Upper lobe of left lung (tissue), 6 donors: ENCODE results near the gene OSBPL10. TPM values are rescaled to one million over a fixed set of nuclear protein-coding genes. Genes with fewer than 3 reads are reported as not detected.

Source experiments
- ATAC-seq, 2 donors: fragments of 200-7000 bp; cut with Tn5 transposase; one replicate each; pipeline ENCODE4 v1.9.1; 2022; ENCODE audit warnings: mild to moderate bottlenecking in 2 of 2, moderate library complexity in 2 of 2; ENCODE audit not compliant: low FRiP score in 2 of 2
- DNase-seq, 2 donors: peaks; one replicate each; pipeline ENCODE4 v3.0.0-alpha.2; 2019 to 2020
- H3K27ac ChIP-seq, 4 donors: fragments of 200-600 bp; sonication (generic); one replicate each; pipeline ENCODE4 v1.5.1; 2016 to 2019
- H3K27me3 ChIP-seq, 4 donors: fragments of 200-600 bp; sonication (generic); one replicate each; pipeline ENCODE4 v1.5.1; 2017 to 2019
- H3K36me3 ChIP-seq, 4 donors: fragments of 200-600 bp; sonication (generic); one replicate each; pipeline ENCODE4 v1.5.1; 2016 to 2019
- H3K4me1 ChIP-seq, 4 donors: fragments of 200-600 bp; sonication (generic); one replicate each; pipeline ENCODE4 v1.5.1; 2018 to 2019
- H3K4me3 ChIP-seq, 4 donors: fragments of 200-600 bp; sonication (generic); one replicate each; pipeline ENCODE4 v1.5.1; 2017 to 2019; ENCODE audit warnings: mild to moderate bottlenecking in 2 of 4, moderate library complexity in 1 of 4
- H3K9me3 ChIP-seq, 4 donors: fragments of 200-600 bp; sonication (generic); one replicate each; pipeline ENCODE4 v1.5.1; 2018 to 2019
- EP300 ChIP-seq, 4 donors: sonication (generic); formaldehyde crosslinking; IDR thresholded peaks; one replicate each; pipeline ENCODE4 v1.5.1; 2017; ENCODE audit warnings: antibody characterized with exemption in 4 of 4, control low read depth in 2 of 4
- POLR2A ChIP-seq, 4 donors: fragments of 450-650 bp; IDR thresholded peaks; one replicate each; pipeline ENCODE4 v1.5.1; 2016 to 2017; ENCODE audit warnings: antibody characterized with exemption in 4 of 4, mild to moderate bottlenecking in 2 of 4
- POLR2AphosphoS5 ChIP-seq, 2 donors: sonication (generic); formaldehyde crosslinking; IDR thresholded peaks; one replicate each; pipeline ENCODE4 v1.5.1; 2017; ENCODE audit warnings: antibody characterized with exemption in 2 of 2
- WGBS, 2 donors: methylation state at CpG; one replicate each; pipeline ENCODE4 v1.1.5; 2017 to 2018; 5-methylcytosine and 5-hydroxymethylcytosine counted together
- total RNA-seq, 6 donors: library from RNA; depleted of rRNA in 4 of 6; stranded (reverse); fragments of >200 nt in 4 of 6; gene quantifications; one replicate each; pipeline versions ENCODE4 v1.1.0 to v1.2.1, GENCODE V29; 2016 to 2021
- TF ChIP-seq, protein P1 (sequence below), 6 experiments: fragments of 450-650 bp in 4 of 6; fragments of 200-600 bp in 2 of 6; sonication (generic) in 2 of 6; IDR thresholded peaks; one replicate each; pipeline ENCODE4 v1.5.1; 2016 to 2019; ENCODE audit warnings: antibody characterized with exemption in 6 of 6
- donor health status: DM: no; HTN: no; CAD: no; lungs with moderate emphysema.
- donor health status: DM: no; HTN: yes; CAD: no; lungs with severe emphysema.

OSBPL10 gene
- total RNA-seq, 6 donors from 2014 or later = 13.6 to 73.9 (median 24.4) TPM

DNA sequence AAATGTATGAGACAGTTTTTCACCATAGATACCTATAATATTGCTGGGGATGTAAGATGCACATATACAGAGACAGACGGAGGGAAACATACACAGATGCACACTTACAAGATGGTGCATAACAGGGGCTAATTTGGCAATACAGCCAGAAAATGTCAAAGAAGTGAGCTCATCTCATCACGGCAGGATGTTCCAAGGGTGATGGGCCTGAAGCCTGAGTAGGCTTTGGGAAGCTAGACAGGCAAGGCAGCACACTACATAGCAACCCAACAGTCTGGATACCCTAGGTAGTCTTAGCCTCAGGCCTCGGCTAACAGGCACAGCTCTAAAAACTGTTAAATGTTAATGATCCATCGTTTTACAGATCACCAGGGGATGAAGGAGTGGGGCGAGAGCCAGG is 148.5 kb downstream of the OSBPL10 start:
- no peak for TF ChIP-seq EP300 (IDR thresholded peaks at IDR 0.05)
- TF ChIP-seq POLR2AphosphoS5 (IDR thresholded peaks at IDR 0.05) = no peak
- TF ChIP-seq, protein P1, sequence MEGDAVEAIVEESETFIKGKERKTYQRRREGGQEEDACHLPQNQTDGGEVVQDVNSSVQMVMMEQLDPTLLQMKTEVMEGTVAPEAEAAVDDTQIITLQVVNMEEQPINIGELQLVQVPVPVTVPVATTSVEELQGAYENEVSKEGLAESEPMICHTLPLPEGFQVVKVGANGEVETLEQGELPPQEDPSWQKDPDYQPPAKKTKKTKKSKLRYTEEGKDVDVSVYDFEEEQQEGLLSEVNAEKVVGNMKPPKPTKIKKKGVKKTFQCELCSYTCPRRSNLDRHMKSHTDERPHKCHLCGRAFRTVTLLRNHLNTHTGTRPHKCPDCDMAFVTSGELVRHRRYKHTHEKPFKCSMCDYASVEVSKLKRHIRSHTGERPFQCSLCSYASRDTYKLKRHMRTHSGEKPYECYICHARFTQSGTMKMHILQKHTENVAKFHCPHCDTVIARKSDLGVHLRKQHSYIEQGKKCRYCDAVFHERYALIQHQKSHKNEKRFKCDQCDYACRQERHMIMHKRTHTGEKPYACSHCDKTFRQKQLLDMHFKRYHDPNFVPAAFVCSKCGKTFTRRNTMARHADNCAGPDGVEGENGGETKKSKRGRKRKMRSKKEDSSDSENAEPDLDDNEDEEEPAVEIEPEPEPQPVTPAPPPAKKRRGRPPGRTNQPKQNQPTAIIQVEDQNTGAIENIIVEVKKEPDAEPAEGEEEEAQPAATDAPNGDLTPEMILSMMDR (IDR thresholded peaks at IDR 0.05) = no peak
- TF ChIP-seq POLR2A (IDR thresholded peaks at IDR 0.05) = no peak
- H3K9me3 ChIP-seq = no peaks in the 10 kb centered on the region
- H3K4me1 ChIP-seq = no peaks in the 10 kb centered on the region
- ATAC-seq (no peak), DNase-seq (no peak)
- H3K27me3 ChIP-seq = no peaks in the 10 kb centered on the region
- 84 to 90% methylated on average over 5 of the region's 5 CpGs for WGBS, 2 donors
- H3K27ac ChIP-seq = no peak overlapping the region
- H3K4me3 ChIP-seq = no peak overlapping the region
- H3K36me3 ChIP-seq = no peaks in the 10 kb centered on the region

DNA sequence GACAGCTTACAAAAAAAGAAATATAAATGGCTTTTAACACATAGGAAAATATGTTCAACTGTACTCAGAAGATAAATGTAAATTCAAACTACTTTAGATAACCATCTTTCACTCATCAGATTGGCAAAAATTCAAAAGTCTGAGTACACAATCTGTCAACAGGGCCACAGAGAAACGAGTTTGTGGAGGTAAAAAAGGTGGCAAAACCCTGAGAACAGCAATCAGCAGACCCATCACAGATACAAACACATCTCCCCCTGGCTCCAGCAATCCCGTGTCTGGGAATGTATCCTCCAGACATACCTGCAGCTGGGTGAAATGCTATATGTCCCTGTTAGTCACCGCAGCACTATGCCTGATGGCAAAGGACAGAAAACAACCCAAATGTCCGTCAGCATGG is 149.5 kb downstream of the OSBPL10 start:
- DNase-seq (no peak), ATAC-seq (no peak)

DNA sequence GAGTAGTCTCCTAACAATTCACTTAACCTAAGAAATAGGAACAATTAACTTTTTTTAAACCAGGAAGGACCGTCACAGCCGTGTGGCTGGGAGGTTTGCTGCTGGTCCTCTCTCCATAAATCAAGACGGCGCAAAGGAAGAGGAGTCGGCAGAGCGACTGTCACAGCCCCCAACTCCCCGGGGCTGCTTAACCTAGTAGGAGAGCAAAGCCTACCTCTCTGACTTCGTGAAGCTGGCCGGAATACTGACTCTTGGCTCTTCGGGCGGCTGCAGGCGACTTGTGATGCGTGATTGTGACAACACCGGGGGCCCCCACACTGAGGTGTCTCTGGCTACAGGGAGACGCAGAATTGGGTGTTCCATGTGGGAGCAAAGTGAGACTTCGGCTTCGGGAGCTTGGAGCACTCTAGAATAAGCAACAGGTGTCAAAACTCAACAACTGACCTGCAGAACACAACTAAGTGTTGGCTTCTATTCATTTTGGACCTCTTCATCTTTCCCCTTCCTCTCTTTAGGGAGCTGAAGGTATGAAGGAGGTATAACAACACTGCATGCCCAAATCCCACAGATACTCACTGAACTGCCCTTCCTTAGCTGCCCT is 151.1 kb downstream of the OSBPL10 start:
- H3K4me3 ChIP-seq = no peak overlapping the region
- TF ChIP-seq, protein P1 (IDR thresholded peaks at IDR 0.05) = no peak
- TF ChIP-seq POLR2AphosphoS5 (IDR thresholded peaks at IDR 0.05) = no peak
- no peak for TF ChIP-seq POLR2A (IDR thresholded peaks at IDR 0.05)
- no peak for TF ChIP-seq EP300 (IDR thresholded peaks at IDR 0.05)
- no peak for ATAC-seq
- WGBS, 2 donors = 88 to 89% methylated on average over 14 to 17 of the region's 17 CpGs
- H3K9me3 ChIP-seq = no peaks in the 10 kb centered on the region
- no peaks in the 10 kb centered on the region for H3K27me3 ChIP-seq
- no peaks in the 10 kb centered on the region for H3K36me3 ChIP-seq
- no peak for DNase-seq
- H3K4me1 ChIP-seq = no peaks in the 10 kb centered on the region
- H3K27ac ChIP-seq = no peak overlapping the region

More for the DNA sequence above, 149.5 kb downstream of the OSBPL10 start:
- TF ChIP-seq POLR2AphosphoS5 (IDR thresholded peaks at IDR 0.05) = no peak
- no peak for TF ChIP-seq EP300 (IDR thresholded peaks at IDR 0.05)
- TF ChIP-seq POLR2A (IDR thresholded peaks at IDR 0.05) = no peak
- TF ChIP-seq, protein P1 (IDR thresholded peaks at IDR 0.05) = no peak
- Histone ChIP-seq H3K4me3 (no peak overlapping the region), H3K4me1 (no peaks in the 10 kb centered on the region), H3K36me3 (no peaks in the 10 kb centered on the region), H3K27ac (no peak overlapping the region), H3K27me3 (no peaks in the 10 kb centered on the region), H3K9me3 (no peaks in the 10 kb centered on the region)
- whole genome bisulfite sequencing, 2 donors = 63 to 73% methylated on average over 4 of the region's 4 CpGs

DNA sequence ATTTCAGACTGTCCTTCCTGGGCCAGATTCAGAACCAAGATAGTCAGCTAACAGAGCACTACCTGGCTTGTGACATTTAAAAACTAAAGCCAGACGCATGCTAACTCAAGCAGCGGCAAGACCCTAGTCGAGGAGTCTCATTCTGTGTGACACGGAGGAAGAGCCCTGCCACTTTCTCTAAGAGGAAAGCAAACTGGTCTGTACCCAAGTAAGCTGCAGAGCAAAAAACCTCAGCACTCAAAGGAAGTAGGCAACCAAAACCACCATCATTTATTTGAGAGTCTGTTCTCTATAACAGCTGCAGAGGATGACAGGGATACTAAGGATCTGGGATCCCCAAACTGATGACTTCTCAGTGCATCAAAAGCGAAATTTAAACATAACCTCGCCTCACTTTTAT is 152.1 kb downstream of the OSBPL10 start:
- TF ChIP-seq, protein P1 (IDR thresholded peaks at IDR 0.05) = no peak
- TF ChIP-seq POLR2A (IDR thresholded peaks at IDR 0.05) (no peak), POLR2AphosphoS5 (IDR thresholded peaks at IDR 0.05) (no peak), EP300 (IDR thresholded peaks at IDR 0.05) (no peak)
- no peak overlapping the region for H3K27ac ChIP-seq
- no peak for DNase-seq
- 84 to 86% methylated on average over 6 of the region's 6 CpGs for WGBS, 2 donors
- H3K36me3 ChIP-seq = no peaks in the 10 kb centered on the region
- H3K4me1 ChIP-seq = no peaks in the 10 kb centered on the region
- no peak for ATAC-seq
- no peaks in the 10 kb centered on the region for H3K9me3 ChIP-seq
- no peaks in the 10 kb centered on the region for H3K27me3 ChIP-seq
- no peak overlapping the region for H3K4me3 ChIP-seq

DNA sequence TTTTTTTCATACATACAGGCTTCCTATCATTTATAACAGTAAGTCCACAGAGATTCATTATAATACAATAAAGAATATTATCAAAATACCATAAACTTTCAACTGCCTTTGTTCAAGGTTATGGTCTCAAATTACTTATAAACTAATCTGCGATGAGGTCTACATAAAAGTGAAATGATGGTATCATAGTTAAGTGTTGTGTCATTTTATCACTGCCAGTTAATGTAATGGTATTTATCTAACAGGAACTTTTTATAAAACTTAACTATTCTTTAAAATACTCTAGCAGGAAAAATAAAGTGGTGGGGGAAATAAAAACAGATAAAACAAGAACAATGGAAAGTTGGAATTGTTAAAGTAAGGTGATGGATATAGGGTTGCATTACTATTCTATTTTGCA is 153.1 kb downstream of the OSBPL10 start:
- Histone ChIP-seq H3K9me3 (no peaks in the 10 kb centered on the region), H3K27ac (no peak overlapping the region), H3K4me1 (no peaks in the 10 kb centered on the region), H3K4me3 (no peak overlapping the region), H3K27me3 (no peaks in the 10 kb centered on the region), H3K36me3 (no peaks in the 10 kb centered on the region)
- DNase-seq (no peak), ATAC-seq (no peak)
- TF ChIP-seq, protein P1 (IDR thresholded peaks at IDR 0.05) = no peak
- no peak for TF ChIP-seq POLR2AphosphoS5 (IDR thresholded peaks at IDR 0.05)
- TF ChIP-seq POLR2A (IDR thresholded peaks at IDR 0.05) = no peak
- TF ChIP-seq EP300 (IDR thresholded peaks at IDR 0.05) = no peak
- 79 to 97% methylated on average over 1 of the region's 1 CpG for WGBS, 2 donors
